Left kidney (tissue), 2 donors: ENCODE data around the gene E2F2. TPM values are rescaled to one million over a fixed set of nuclear protein-coding genes. Genes with fewer than 3 reads are reported as not detected.

ENCODE experiments used
- DNase-seq: peaks from one replicate; pipeline ENCODE4 v3.0.0-alpha.2; 2013
- polyA plus RNA-seq: library from polyadenylated mRNA; unstranded; fragments of 120-200 nt; gene quantifications from one replicate; pipeline ENCODE4 v1.2.1, GENCODE V29; 2013; ENCODE audit not compliant: insufficient read length

Gene E2F2
- polyA plus RNA-seq, 1 donor, result 5.9 TPM

GRCh38 chr1:23563003-23563402 lies 32.0 kb upstream of the E2F2 start:
- DNase-seq, result no peak

DNA sequence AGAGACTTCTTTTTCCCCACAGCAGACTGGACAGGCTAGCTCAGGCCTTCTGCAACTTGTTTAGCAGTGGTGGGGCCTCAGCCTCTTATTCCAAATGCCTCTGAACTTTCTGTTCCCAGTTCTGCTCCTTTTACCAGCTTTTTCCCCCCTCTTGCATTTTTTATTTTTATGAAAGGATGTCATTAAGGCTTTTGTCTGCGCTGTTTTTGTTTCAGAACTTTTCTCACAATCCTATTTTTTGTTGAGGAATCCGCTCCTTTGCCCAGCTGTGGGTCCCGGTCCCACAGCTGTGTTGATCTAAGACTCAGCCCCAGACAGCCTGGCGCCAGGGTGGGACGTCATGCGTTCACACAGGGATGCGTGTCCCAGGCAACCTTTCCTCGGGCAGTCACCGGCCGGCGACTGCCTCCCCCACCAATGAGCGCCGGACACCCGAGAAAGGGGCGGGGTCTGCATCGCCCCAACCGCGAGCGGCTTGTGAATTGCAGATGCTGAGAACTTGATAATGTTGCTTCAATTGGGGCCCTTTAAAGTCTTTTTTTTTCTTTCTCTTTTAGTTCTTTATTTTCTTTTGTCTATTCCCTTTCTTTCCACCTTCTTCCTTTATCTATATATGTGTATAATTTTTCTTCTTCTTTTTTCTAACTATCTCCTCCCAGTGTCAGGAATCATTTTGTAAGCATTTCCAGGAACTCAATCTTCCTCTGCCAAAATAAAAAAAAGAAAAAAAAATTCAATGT lies 31.3 kb upstream of the E2F2 start:
- DNase-seq, result peak; percentile 98

DNA sequence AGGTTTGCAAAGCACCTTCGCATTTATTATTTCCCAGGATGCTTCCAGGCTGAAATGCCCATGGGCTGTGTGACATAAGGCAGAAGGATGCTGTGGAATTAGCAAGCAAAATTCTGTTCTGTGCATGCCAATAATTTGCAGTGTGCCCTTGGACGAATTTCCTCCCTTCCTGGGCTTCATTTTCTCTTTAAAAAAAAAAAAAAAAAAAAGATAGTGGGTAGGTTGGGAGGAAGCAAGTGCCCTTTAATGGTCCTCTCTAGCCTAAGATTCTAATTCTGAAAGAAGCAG lies 30.7 kb upstream of the E2F2 start:
- DNase-seq, result no peak

GRCh38 chr1:23561076-23561812 lies 30.2 kb upstream of the E2F2 start:
- no peak for DNase-seq

DNA sequence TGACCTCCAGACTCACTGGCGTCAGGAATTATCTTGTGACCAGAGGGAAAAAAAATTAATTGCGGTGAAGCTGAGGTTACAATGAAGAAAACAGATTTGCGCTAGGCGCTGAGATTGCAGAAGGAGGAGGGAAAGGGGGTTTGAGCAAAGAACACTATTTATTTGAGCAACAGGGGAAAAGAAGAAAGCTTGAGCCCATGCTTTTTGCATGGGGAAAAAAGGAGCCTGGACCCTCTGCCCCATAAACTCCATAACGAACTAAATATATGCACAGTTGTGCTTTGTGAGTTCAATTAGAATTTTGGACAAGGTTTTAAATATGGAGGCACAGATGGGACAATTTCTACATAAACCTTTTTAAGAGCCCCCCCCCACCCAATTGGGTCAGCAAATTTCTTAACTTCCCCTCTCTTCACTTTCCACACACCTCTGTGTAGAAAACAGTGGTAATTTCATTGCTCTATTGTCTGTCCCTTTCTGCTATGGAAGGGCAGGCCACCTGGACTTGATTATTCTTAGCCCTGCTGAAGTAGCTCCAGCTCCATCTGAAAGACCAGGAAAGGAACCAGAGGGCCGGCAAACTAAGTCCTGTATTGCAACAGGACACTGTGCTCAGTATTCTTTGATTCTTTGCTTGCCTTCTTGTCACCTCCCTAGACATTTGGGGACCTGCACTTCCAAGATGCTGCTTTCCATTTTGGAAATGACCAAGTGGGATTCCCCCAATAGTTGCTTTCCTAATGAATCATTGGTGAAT lies 29.1 kb upstream of the E2F2 start:
- no peak for DNase-seq

DNA sequence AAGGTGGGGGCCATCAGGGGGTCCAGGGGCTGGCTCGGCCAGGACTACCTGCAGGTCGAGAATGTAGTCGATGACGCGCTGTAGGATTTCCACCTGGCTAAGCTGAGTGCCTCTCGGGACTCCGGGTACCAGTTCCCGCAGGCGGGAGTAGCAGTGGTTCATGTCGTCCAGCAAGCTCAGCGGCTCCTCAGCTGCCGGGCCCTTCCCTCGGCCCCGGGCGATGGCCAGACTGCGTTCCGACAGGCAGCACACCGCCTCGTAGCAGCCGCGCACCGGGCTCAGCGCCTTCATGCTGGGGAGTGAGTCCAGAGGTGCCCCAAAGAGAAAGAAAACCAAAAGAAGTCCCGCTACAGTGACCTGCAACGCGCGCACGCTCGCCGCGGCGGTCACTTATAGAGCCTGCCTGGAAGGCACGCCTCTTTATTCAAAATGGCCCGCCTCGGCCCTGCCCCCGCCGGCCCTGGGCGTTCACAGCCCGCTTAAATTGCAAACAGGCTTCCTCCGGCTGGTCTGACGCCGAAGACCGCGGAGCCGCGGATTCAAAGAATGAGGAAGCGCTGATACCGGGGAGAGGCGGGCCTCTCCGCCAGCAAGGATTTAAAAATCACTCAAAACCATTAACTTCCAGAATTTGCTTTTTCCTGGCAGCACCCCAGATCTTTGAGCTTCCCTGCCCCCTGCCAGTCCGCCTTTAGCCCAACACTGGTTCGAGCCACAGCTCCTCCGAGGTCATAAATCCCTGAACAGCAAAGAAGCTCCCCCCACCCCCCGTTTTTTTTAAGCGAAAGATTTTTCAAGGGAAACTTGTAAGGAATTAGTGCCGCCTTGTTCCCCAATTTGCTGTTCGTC lies 28.3 kb upstream of the E2F2 start, which contains the start of gene ID3:
Gene ID3 (minus strand): TSS at position 366 of the 849 bp plus-strand sequence. CDS start 75 bp downstream, at position 291.
- peak; percentile 98 for DNase-seq

DNA sequence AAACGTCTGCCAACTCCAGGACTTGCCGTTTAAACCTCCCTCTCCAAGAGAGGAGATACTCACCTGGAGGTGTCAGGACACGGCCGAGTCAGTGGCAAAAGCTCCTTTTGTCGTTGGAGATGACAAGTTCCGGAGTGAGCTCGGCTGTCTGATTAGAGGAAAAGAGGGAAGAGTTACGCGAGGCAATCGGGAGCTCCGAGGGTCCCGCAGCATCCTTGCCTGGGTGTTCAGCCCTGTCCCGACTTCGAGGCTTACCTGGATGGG lies 27.8 kb upstream of the E2F2 start:
- DNase-seq, result no peak

GRCh38 chr1:23558140-23558871 lies 27.3 kb upstream of the E2F2 start:
- no peak for DNase-seq

DNA sequence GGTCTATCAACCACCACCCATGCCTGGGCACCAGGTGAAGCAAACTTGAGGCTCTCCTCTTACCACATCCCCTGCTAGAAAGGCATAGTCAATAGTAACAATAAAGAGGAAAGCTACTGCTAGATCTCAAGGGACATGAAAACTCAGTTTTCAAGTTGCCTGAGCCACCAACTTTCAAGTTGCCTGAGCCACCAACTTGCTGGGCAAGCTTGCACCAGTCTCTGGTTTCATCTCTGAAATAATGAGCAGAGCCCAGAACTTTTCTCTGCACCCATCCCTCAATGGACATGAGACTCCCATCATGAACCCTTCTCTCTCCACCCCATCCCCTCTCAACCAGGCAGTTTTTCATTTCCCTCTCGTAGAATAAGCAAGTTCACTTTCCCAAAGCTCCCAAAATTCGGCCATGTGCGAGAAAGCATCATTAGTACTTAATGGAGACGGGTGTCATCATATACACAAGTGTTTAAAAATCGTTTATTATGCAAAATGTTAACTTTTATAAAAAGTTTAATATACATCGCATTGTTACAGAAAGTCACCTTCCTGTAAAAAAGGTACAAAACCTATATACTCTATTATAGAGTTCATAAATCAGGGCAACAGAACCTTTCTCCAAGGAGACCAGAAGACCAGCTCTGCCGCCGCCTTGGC lies 26.6 kb upstream of the E2F2 start:
- no peak for DNase-seq

DNA sequence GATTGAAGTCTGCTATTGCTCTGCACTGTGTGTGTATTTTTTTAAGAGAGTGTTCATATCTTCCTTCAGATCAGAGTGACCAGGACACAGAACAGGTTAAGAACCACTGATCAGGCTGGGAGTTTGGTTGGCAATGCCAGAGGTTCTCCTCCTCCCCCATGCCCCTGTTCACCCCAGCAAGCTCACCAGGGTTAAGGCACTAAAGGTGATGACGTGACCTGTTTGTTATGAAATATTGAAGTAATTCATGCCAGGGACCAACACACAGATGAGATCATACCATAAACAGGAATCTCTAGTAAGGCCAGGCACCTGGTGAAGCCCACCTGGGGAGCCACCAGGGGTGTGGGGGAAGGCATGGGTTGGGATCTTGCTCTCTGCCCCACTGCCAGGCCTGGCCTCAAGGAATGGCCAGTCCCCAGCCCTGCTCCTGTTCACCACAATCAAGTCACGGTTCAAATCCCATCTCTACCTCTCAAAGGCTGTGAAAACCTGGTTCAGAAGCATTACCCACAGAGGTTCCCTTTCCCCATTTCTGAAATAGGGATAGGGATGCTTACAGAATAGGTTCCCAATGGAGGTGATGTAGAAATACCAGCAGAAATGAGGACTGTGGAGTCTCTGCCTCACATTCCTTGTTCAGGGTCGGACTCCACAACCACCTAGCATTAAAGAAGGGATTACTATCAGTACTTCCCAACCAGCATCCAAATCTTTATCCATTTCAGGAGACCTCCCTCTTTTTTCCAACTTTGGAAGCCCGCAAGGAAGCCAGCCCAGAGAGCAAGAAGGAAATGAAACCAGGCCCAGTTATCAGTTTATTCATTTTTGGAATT lies 25.8 kb upstream of the E2F2 start:
- DNase-seq, result no peak

- DNase-seq, result no peak
Measured at GRCh38 chr1:23555986-23556634, 25.1 kb upstream of the E2F2 start.

GRCh38 chr1:23555270-23555985 lies 24.4 kb upstream of the E2F2 start:
- no peak for DNase-seq

DNA sequence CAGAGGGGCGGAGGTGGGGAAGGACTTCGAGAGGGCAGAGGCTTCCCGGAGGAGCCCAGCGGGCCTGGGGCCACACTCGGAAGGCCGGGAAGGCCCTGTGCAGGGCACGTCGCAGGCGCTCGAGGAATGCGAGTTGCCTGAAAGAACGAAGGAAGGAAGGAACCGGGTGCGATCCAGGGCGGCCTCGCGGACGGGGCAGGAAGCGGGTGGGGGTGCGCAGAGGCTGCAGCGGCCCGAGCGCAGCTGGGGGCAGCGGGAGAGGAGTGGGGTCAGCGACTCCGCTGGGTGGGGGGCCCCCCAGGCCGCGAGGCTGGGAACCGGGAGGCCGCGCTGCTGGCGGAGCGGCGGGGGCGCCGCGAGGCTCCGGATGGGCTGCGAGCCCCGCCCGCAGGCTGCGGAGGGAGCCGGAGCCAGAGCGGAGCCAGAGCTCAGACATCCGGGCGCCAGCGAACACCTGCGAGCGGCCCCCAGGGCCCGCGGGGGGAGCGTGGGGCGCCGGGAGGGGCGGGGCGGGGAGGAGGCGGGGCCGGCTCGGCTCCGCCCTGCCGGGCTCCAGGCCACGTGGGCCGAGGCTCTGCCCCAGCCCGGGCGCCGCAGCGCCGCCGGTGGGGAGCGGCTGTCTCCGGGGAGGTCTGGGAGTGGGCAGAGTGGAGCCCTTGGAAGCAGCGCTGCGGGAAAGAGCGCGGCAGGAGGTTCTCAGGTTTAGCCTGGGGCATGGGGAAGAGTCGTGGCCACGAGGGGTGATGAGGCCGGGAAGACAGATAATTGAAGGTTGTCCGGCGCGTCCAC lies 23.6 kb upstream of the E2F2 start:
- peak; percentile 92 for DNase-seq

DNA sequence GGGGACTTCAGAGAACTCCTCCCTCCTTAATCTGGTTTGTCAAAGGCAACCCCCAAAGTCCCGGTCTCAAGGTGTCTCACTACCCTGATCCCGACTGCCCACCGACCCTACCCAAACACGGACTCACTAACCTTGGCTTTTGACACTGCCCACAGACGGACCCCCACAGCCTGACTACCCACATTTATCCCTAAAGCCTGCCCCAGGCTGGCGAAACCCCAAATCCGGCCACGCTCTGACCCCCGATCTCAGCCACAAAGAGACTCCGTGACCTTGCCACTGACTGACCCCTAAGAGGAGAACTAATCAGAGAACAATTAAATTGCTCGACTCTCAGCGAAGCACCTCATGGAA lies 23.1 kb upstream of the E2F2 start:
- DNase-seq, result no peak

DNA sequence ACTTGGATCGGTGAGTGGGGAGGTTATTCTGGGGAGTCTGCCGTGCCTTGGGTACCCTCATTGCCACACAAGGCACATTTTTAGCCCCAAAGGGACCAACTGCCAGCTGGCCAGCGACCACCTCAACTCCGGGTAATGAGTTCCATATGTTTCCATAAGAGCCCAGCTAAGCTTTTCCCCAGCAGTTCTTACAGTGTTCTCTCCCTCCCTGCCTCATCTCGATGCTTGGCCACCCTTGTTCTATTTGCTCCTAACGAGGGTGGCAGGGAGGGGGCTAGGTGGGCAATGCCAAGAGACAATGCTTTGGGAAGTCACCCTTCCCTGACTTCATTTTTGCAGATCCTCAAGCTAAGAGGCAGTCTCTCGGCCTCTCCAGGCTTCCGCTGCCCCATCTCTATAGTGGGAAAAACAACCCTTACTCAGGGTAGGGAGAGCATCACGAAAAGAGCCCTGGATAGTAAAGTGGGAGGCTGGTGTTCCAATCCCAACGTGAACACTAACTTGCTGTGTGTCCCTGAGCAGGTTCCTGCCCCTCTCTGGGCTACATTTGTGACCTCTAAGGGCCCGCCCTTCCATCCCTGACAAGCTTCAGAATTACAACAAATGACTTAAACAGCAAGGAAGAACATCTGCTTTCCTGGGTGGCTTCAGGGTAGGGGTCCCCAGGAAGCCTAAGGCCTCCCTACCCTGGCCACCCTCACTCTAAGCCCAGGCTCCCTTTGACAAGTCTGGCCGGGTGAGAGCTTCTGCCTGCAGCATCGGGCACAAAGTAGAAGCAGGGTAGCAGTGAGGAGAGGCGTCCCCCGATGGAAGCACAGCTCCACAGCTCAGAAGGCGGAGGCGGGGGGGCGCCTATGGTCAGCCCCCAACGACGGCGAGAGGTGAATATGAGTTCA lies 22.4 kb upstream of the E2F2 start:
- no peak for DNase-seq

- no peak for DNase-seq
Measured at GRCh38 chr1:23551849-23552248, 20.8 kb upstream of the E2F2 start.

- DNase-seq, result no peak
Measured at GRCh38 chr1:23548704-23549143, 17.7 kb upstream of the E2F2 start.
